IMR-90 (cell line): ENCODE results near the gene GABRB3. TPM values are rescaled to one million over a fixed set of nuclear protein-coding genes. Genes with fewer than 3 reads are reported as not detected.

Source experiments
- ATAC-seq: fragments of 200-7000 bp; cut with Tn5 transposase; 2 replicates; pipeline ENCODE4 v1.9.1; 2020; ENCODE audit warnings: low read depth, mild to moderate bottlenecking, moderate library complexity
- BruUV-seq: library from RNA; stranded (reverse); fragments of 400-500 nt; replicated peaks from 2 replicates; lab custom pipeline; 2021; lab: Mats Ljungman, UMichigan
- CTCF ChIA-PET: fragments of 300-600 bp; formaldehyde crosslinking; extraction: SDS; loops from one replicate; lab custom pipeline; 2021; ENCODE audit warnings: antibody characterized with exemption; lab: Yijun Ruan, JAX
- POLR2A ChIA-PET: fragments of 300-600 bp; sonication (Branson Sonifier 250); formaldehyde crosslinking; loops from one replicate; lab custom pipeline; 2022; ENCODE audit warnings: antibody characterized with exemption; ENCODE audit not compliant: unreplicated experiment; lab: Charles Lee
- DNase-seq: peaks from one replicate; pipeline ENCODE4 v3.0.0; 2013
- H2AFZ ChIP-seq: replicated peaks from 2 replicates; pipeline ENCODE3; 2013; ENCODE audit warnings: low read length, mild to moderate bottlenecking; ENCODE audit not compliant: poor library complexity
- H2AK5ac ChIP-seq: 2 replicates; pipeline ENCODE4 v1.6.1; 2013; ENCODE audit warnings: low read depth, low read length, inconsistent platforms
- H2AK9ac ChIP-seq: replicated peaks from 2 replicates; pipeline ENCODE3; 2013; ENCODE audit warnings: mild to moderate bottlenecking, low read depth, low read length, moderate library complexity; ENCODE audit not compliant: poor library complexity
- H2BK120ac ChIP-seq: 2 replicates; pipeline ENCODE4 v1.6.1; 2013; ENCODE audit warnings: low read depth, low read length, inconsistent platforms
- H2BK15ac ChIP-seq: 3 replicates; pipeline ENCODE4 v1.6.1; 2013; ENCODE audit warnings: low read depth, low read length, inconsistent platforms
- H2BK20ac ChIP-seq: 2 replicates; pipeline ENCODE4 v1.6.1; 2013; ENCODE audit warnings: low read depth, mild to moderate bottlenecking, inconsistent platforms, low read length, moderate library complexity
- H2BK5ac ChIP-seq: 2 replicates; pipeline ENCODE4 v1.6.1; 2013; ENCODE audit warnings: mild to moderate bottlenecking, low read depth, low read length, inconsistent platforms; ENCODE audit not compliant: poor library complexity, severe bottlenecking
- H3K14ac ChIP-seq: replicated peaks from 2 replicates; pipeline ENCODE4 v1.6.1; 2013; ENCODE audit warnings: low read depth, low read length, inconsistent platforms
- H3K18ac ChIP-seq: 2 replicates; pipeline ENCODE4 v1.6.1; 2013; ENCODE audit warnings: low read depth, low read length, control low read depth
- H3K23ac ChIP-seq: 2 replicates; pipeline ENCODE4 v1.6.1; 2013; ENCODE audit warnings: low read depth, low read length, inconsistent platforms
- H3K27ac ChIP-seq: 2 replicates; pipeline ENCODE4 v1.5.1; 2013; ENCODE audit warnings: mild to moderate bottlenecking, control low read depth, low read length; ENCODE audit not compliant: insufficient read depth
- H3K27me3 ChIP-seq: 2 replicates; pipeline ENCODE4 v1.6.1; 2013; ENCODE audit warnings: low read length; ENCODE audit not compliant: control insufficient read depth, insufficient read depth
- H3K36me3 ChIP-seq: 2 replicates; pipeline ENCODE4 v1.6.1; 2013; ENCODE audit warnings: low read length, mixed read lengths; ENCODE audit not compliant: control insufficient read depth, insufficient read depth
- H3K4ac ChIP-seq: 2 replicates; pipeline ENCODE4 v1.6.1; 2013; ENCODE audit warnings: low read depth, low read length, inconsistent platforms
- H3K4me1 ChIP-seq: 2 replicates; pipeline ENCODE4 v1.6.1; 2013; ENCODE audit warnings: low read length, mixed read lengths; ENCODE audit not compliant: control insufficient read depth, insufficient read depth
- H3K4me2 ChIP-seq: 2 replicates; pipeline ENCODE4 v1.6.1; 2013; ENCODE audit warnings: low read depth, mild to moderate bottlenecking, control low read depth, low read length, moderate library complexity
- H3K4me3 ChIP-seq: 2 replicates; pipeline ENCODE4 v1.5.1; 2013; ENCODE audit warnings: low read depth, mild to moderate bottlenecking, control low read depth, low read length, moderate library complexity; ENCODE audit not compliant: insufficient read depth
- H3K56ac ChIP-seq: 2 replicates; pipeline ENCODE4 v1.6.1; 2013; ENCODE audit warnings: low read length, inconsistent platforms; ENCODE audit not compliant: insufficient read depth; ENCODE audit errors: extremely low read depth
- H3K79me1 ChIP-seq, 2 experiments: 2 replicates each; pipeline ENCODE4 v1.6.1; 2013; ENCODE audit warnings: low read length in 2 of 2, inconsistent platforms in 1 of 2, low read depth in 1 of 2
- H3K9ac ChIP-seq: 2 replicates; pipeline ENCODE4 v1.6.1; 2013; ENCODE audit warnings: low read depth, low read length, control low read depth
- H3K9me1 ChIP-seq: 2 replicates; pipeline ENCODE4 v1.6.1; 2013; ENCODE audit warnings: low read length, inconsistent platforms; ENCODE audit not compliant: insufficient read depth
- H3K9me3 ChIP-seq: 2 replicates; pipeline ENCODE4 v1.6.1; 2013; ENCODE audit warnings: low read length; ENCODE audit not compliant: control insufficient read depth, insufficient read depth
- H4K20me1 ChIP-seq: 2 replicates; pipeline ENCODE4 v1.6.1; 2013; ENCODE audit warnings: low read length, inconsistent platforms; ENCODE audit not compliant: insufficient read depth
- H4K5ac ChIP-seq: 2 replicates; pipeline ENCODE4 v1.6.1; 2013; ENCODE audit warnings: mild to moderate bottlenecking, low read depth, low read length, control low read depth
- H4K8ac ChIP-seq, 2 experiments: 2 replicates each; pipeline ENCODE4 v1.6.1; 2013; ENCODE audit warnings: low read depth in 2 of 2, low read length in 2 of 2, control low read depth in 1 of 2, inconsistent platforms in 1 of 2
- H4K91ac ChIP-seq: 2 replicates; pipeline ENCODE4 v1.6.1; 2013; ENCODE audit warnings: low read depth, low read length, inconsistent platforms; ENCODE audit not compliant: insufficient read depth
- BHLHE40 ChIP-seq: fragments of 150-350 bp; IDR thresholded peaks from 2 replicates; pipeline ENCODE4 v1.6.1; 2016; ENCODE audit warnings: mild to moderate bottlenecking, low read depth, low read length
- CHD1 ChIP-seq: IDR thresholded peaks from 2 replicates; pipeline ENCODE4 v1.6.1; 2012; ENCODE audit warnings: low read depth, low read length, improper control_type of control experiment
- CTCF ChIP-seq: conservative IDR thresholded peaks from 2 replicates; pipeline ENCODE4 v1.5.1; 2012; ENCODE audit warnings: mild to moderate bottlenecking, low read depth, low read length, improper control_type of control experiment
- ELK1 ChIP-seq: fragments of 150-350 bp; IDR thresholded peaks from 2 replicates; pipeline ENCODE4 v1.6.1; 2016; ENCODE audit warnings: low read depth, mild to moderate bottlenecking, low read length, moderate library complexity, borderline replicate concordance
- FOS ChIP-seq: fragments of 150-350 bp; IDR thresholded peaks from 2 replicates; pipeline ENCODE4 v1.6.1; 2016; ENCODE audit warnings: low read depth, low read length
- MAFK ChIP-seq: IDR thresholded peaks from 2 replicates; pipeline ENCODE4 v1.6.1; 2012; ENCODE audit warnings: low read depth, low read length, improper control_type of control experiment
- MAZ ChIP-seq: IDR thresholded peaks from 2 replicates; pipeline ENCODE4 v1.6.1; 2012; ENCODE audit warnings: low read depth, mild to moderate bottlenecking, low read length, improper control_type of control experiment, moderate library complexity, borderline replicate concordance
- MXI1 ChIP-seq: IDR thresholded peaks from 2 replicates; pipeline ENCODE4 v1.6.1; 2012; ENCODE audit warnings: low read depth, mild to moderate bottlenecking, low read length, moderate library complexity, borderline replicate concordance
- NFE2L2 ChIP-seq: fragments of 150-350 bp; IDR thresholded peaks from 2 replicates; pipeline ENCODE4 v1.6.1; 2016; ENCODE audit warnings: low read depth, mild to moderate bottlenecking, low read length
- POLR2A ChIP-seq: IDR thresholded peaks from 2 replicates; pipeline ENCODE4 v1.6.1; 2012; ENCODE audit warnings: mild to moderate bottlenecking, low read depth, low read length
- RAD21 ChIP-seq: IDR thresholded peaks from 2 replicates; pipeline ENCODE4 v1.6.1; 2012; ENCODE audit warnings: low read length, improper control_type of control experiment
- RFX5 ChIP-seq: IDR thresholded peaks from 2 replicates; pipeline ENCODE4 v1.8.0; 2012; ENCODE audit warnings: low read depth, mild to moderate bottlenecking, low read length, moderate library complexity
- USF2 ChIP-seq: fragments of 150-350 bp; IDR thresholded peaks from 2 replicates; pipeline ENCODE4 v1.6.1; 2017; ENCODE audit warnings: mild to moderate bottlenecking, antibody characterized with exemption, low read length, low read depth
- WGBS, 2 experiments: methylation state at CpG; one replicate each; pipeline versions ENCODE4 v1.1.5 to v1.1.7; 2013; ENCODE audit warnings: missing lambda C conversion rate in 2 of 2; ENCODE audit not compliant: insufficient read length in 1 of 2; ENCODE audit errors: extremely low coverage in 2 of 2; 5-methylcytosine and 5-hydroxymethylcytosine counted together
- dilution Hi-C: fragments of 300-500 bp; cut with HindIII; formaldehyde crosslinking; loops from one replicate; pipeline ENCODE4 v1.14.3; 2018; ENCODE audit warnings: low sequenced_read_pairs; ENCODE audit not compliant: unreplicated experiment
- in situ Hi-C: fragments of 300-500 bp; cut with MboI; formaldehyde crosslinking; loops from 3 replicates; pipeline ENCODE4 v1.14.3; 2019; ENCODE audit warnings: low sequenced_read_pairs, inconsistent platforms, mixed read lengths
- intact Hi-C: fragments of 100-400 bp; cut with micrococcal nuclease; formaldehyde crosslinking; loops from 2 replicates; pipeline ENCODE4 v1.10.0; 2022
- polyA plus RNA-seq, 3 experiments: library from polyadenylated mRNA; depleted of rRNA; stranded (reverse); fragments of >200 nt; gene quantifications; 2 replicates each; pipeline ENCODE4 v1.2.3, GENCODE V29; 2012; ENCODE audit warnings: low replicate concordance in 1 of 3
- total RNA-seq: library from RNA; depleted of rRNA; stranded (reverse); fragments of >200 nt; gene quantifications from 2 replicates; pipeline ENCODE4 v1.2.3, GENCODE V29; 2012

Gene GABRB3
- total and polyA plus RNA-seq, 2 of the 4 experiments (the other 2 are of a cell fraction), result 0.36 to 0.54 TPM

GRCh38 chr15:26721232-26721967 lies 51.5 kb downstream of the GABRB3 start:
- Histone ChIP-seq H3K36me3 (no peaks in the 10 kb centered on the region), H2BK120ac (no peak overlapping the region), H3K18ac (no peak overlapping the region), H3K27me3 (no peaks in the 10 kb centered on the region), H2AK5ac (no peak overlapping the region), H4K91ac (no peak overlapping the region), H2AFZ (no peak overlapping the region), H3K4me3 (no peak overlapping the region), H3K14ac (no peak overlapping the region), H3K4me1 (no peaks in the 10 kb centered on the region), H3K79me1 (no peaks in the 10 kb centered on the region), H2BK15ac (no peak overlapping the region), H3K23ac (no peak overlapping the region), H2AK9ac (no peak overlapping the region), H3K27ac (no peak overlapping the region), H4K5ac (no peak overlapping the region), H3K9ac (no peak overlapping the region), H3K4me2 (no peak overlapping the region), H3K56ac (no peak overlapping the region), H4K20me1 (no peaks in the 10 kb centered on the region), H3K9me1 (no peaks in the 10 kb centered on the region), H2BK20ac (no peak overlapping the region), H2BK5ac (no peak overlapping the region), H4K8ac (no peak overlapping the region), H3K9me3 (peaks cover 12% of the 10 kb centered on the region), H3K4ac (no peak overlapping the region)
- TF ChIP-seq NFE2L2, result no peak
- TF ChIP-seq USF2, result no peak
- no peak for TF ChIP-seq CTCF
- no peak for TF ChIP-seq BHLHE40
- no peak for TF ChIP-seq RFX5
- no peak for TF ChIP-seq MXI1
- TF ChIP-seq POLR2A, result no peak
- no peak for TF ChIP-seq RAD21
- TF ChIP-seq MAZ, result no peak
- TF ChIP-seq CHD1, result no peak
- TF ChIP-seq MAFK, result no peak
- TF ChIP-seq FOS, result no peak
- TF ChIP-seq ELK1, result no peak
- DNase-seq (no peak), ATAC-seq (no peak)
- in situ Hi-C loops, result no loop called here
- no TSS peak for BruUV-seq
- 50% methylated on average over 1 of the region's 5 CpGs; no CpG with 5 or more reads in 1 of the 2 experiments for WGBS, 2 experiments
- dilution Hi-C loops, result no loop called here
- POLR2A ChIA-PET, result no interaction called here
- CTCF ChIA-PET, result no interaction called here
- intact Hi-C loops, result no loop called here
